ENCODE data around the gene OCA2.
"Not testable (repeated sequence)": the region's sequence is repeated elsewhere in the genome, so short reads cannot be mapped to it uniquely, and the experiment has no call there.

Gene OCA2

DNA sequence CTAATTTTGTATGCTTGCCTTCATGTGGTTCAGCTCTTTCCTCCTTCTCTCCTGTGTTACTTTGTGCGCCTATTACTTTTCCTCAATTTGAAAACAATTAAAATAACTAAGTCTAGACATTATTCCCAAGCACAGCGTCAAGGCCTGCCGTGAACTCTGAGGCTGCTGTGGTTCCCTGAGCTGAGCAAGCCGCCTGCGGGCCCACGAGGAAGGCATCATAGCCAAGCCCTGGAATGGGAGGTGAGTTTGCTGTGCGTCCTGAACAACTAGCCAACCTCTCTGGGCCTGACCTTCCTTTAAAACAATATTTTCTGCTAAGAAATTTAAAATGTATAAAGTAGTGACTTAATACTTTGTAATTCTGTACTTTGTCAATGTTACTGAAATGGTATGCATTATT is 327.2 kb downstream of the OCA2 start:
- no peak overlapping the region for H3K27ac ChIP-seq (ENCODE audit: low read depth, low read length)
- H3K4me3 ChIP-seq (ENCODE audit: low read depth in 1 of 2, low read length in 2 of 2) = no peak overlapping the region
- H3K27me3 ChIP-seq (ENCODE audit: control insufficient read depth in 1 of 2, insufficient read depth in 2 of 2, low read length in 2 of 2) = no peaks in the 10 kb centered on the region
- H3K9ac ChIP-seq (ENCODE audit: low read depth in 1 of 2, low read length in 2 of 2) = no peak overlapping the region
- H3K36me3 ChIP-seq (ENCODE audit: control insufficient read depth in 1 of 2, insufficient read depth in 2 of 2, low read length in 2 of 2) = no peaks in the 10 kb centered on the region
- peaks cover 11 to 25% of the 10 kb centered on the region in 2 donors for H3K9me3 ChIP-seq (ENCODE audit: control insufficient read depth in 1 of 2, low read length in 2 of 2)
- H3K4me1 ChIP-seq (ENCODE audit: control insufficient read depth in 1 of 2, insufficient read depth in 2 of 2, low read length in 2 of 2) = no peaks in the 10 kb centered on the region

DNA sequence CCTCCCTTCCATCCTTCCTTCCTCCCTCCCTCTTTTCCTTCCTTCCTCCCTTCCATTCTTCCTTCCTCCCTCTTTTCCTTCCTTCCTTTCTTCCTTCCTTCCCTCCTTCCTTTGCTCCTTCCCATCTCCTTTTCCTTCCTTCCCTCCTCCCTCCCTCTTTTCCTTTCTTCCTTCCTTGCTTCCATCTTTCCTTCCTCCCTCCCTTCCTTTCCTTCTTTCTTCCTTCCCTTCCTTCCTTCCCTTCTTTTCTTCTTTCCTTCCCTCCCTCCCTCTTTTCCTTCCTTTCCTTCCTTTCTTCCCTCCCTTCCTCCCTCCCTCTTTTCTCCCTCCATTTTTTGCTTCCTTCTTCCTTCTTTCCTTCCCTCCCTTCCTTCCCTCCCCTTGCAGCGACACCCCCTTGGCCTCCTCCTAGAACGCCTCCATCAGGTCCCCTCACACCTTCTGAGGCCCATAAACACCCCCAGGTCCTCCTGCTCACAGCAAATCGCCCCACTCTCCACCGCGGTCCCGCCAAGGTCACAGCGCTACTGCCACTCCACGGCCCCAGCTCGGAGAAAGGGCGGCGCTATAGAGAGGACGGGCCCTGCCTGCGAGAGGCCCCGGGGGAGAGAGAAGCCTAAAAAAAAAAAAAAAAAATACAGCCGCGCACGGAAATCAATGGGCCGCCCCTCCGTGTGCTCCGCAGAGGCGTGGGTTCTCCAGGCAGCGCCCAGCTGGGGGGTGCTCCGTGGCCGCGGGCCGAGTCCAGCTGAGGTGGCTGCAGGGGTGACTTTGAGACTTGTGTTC is 328.2 kb downstream of the OCA2 start:
- H3K4me3 ChIP-seq (ENCODE audit: low read depth in 1 of 2, low read length in 2 of 2) = no peak overlapping the region
- no peaks in the 10 kb centered on the region for H3K27me3 ChIP-seq (ENCODE audit: control insufficient read depth in 1 of 2, insufficient read depth in 2 of 2, low read length in 2 of 2)
- H3K36me3 ChIP-seq (ENCODE audit: control insufficient read depth in 1 of 2, insufficient read depth in 2 of 2, low read length in 2 of 2) = no peaks in the 10 kb centered on the region
- H3K27ac ChIP-seq (ENCODE audit: low read depth, low read length) = no peak overlapping the region
- H3K9ac ChIP-seq (ENCODE audit: low read depth in 1 of 2, low read length in 2 of 2) = no peak overlapping the region
- H3K4me1 ChIP-seq (ENCODE audit: control insufficient read depth in 1 of 2, insufficient read depth in 2 of 2, low read length in 2 of 2) = no peaks in the 10 kb centered on the region
- H3K9me3 ChIP-seq (ENCODE audit: control insufficient read depth in 1 of 2, low read length in 2 of 2) = peaks cover 18 to 25% of the 10 kb centered on the region in 2 donors

DNA sequence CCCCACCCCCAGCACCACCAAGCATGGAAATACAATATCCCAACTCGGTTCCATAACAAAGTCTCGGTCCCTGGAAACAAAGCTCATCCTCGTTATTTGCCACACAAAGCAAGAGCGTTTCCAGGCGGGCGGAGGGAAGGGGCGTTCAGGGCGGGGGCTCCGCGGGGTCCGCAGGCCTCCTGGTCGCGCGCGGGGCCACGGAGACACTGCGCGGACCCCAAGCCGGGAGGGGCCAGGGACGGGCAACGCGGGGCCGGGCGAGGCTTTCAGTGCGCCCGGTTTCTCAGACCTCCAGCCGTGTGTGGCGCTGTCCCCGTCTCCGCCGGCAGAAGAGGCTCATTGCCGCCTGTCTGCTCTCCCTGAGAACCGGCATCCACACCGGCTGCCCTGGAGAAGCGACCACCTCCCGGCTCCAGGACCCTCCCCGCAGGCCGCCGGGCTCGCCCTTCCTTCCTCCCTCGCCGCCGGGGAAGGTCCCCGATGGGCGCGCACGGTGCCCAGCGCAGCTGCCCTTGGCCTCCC is 329.0 kb downstream of the OCA2 start:
- H3K9me3 ChIP-seq (ENCODE audit: control insufficient read depth in 1 of 2, low read length in 2 of 2) = peaks cover 11 to 25% of the 10 kb centered on the region in 2 donors
- H3K4me1 ChIP-seq (ENCODE audit: control insufficient read depth in 1 of 2, insufficient read depth in 2 of 2, low read length in 2 of 2) = no peaks in the 10 kb centered on the region
- no peak overlapping the region for H3K27ac ChIP-seq (ENCODE audit: low read depth, low read length)
- no peak overlapping the region for H3K4me3 ChIP-seq (ENCODE audit: low read depth in 1 of 2, low read length in 2 of 2)
- H3K36me3 ChIP-seq (ENCODE audit: control insufficient read depth in 1 of 2, insufficient read depth in 2 of 2, low read length in 2 of 2) = no peaks in the 10 kb centered on the region
- H3K27me3 ChIP-seq (ENCODE audit: control insufficient read depth in 1 of 2, insufficient read depth in 2 of 2, low read length in 2 of 2) = no peaks in the 10 kb centered on the region
- no peak overlapping the region for H3K9ac ChIP-seq (ENCODE audit: low read depth in 1 of 2, low read length in 2 of 2)

DNA sequence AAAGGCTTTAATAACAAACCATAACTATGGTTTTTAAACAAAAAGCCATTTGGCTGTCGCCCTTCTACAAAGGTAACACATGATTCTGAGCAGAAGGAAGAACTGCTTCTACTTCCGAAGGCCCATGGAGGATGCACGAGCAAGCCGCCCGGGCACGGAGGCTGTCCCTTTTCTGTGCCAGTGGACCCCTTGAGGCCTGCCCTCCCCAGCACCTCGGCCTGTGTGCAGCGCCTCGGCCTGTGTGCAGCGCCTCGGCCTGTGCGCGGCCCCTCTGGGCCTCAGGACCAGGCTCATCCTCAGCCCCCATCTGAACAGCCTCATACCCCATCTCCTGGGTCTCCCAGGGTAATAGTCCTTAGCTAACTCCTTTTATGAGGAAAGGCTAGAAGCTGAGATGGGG is 329.5 kb downstream of the OCA2 start:
- Histone ChIP-seq H3K4me1 (ENCODE audit: control insufficient read depth in 1 of 2, insufficient read depth in 2 of 2, low read length in 2 of 2) (no peaks in the 10 kb centered on the region), H3K4me3 (ENCODE audit: low read depth in 1 of 2, low read length in 2 of 2) (no peak overlapping the region), H3K27ac (ENCODE audit: low read depth, low read length) (no peak overlapping the region), H3K9me3 (ENCODE audit: control insufficient read depth in 1 of 2, low read length in 2 of 2) (peaks cover 11 to 23% of the 10 kb centered on the region in 2 donors), H3K9ac (ENCODE audit: low read depth in 1 of 2, low read length in 2 of 2) (no peak overlapping the region), H3K36me3 (ENCODE audit: control insufficient read depth in 1 of 2, insufficient read depth in 2 of 2, low read length in 2 of 2) (no peaks in the 10 kb centered on the region), H3K27me3 (ENCODE audit: control insufficient read depth in 1 of 2, insufficient read depth in 2 of 2, low read length in 2 of 2) (no peaks in the 10 kb centered on the region)

DNA sequence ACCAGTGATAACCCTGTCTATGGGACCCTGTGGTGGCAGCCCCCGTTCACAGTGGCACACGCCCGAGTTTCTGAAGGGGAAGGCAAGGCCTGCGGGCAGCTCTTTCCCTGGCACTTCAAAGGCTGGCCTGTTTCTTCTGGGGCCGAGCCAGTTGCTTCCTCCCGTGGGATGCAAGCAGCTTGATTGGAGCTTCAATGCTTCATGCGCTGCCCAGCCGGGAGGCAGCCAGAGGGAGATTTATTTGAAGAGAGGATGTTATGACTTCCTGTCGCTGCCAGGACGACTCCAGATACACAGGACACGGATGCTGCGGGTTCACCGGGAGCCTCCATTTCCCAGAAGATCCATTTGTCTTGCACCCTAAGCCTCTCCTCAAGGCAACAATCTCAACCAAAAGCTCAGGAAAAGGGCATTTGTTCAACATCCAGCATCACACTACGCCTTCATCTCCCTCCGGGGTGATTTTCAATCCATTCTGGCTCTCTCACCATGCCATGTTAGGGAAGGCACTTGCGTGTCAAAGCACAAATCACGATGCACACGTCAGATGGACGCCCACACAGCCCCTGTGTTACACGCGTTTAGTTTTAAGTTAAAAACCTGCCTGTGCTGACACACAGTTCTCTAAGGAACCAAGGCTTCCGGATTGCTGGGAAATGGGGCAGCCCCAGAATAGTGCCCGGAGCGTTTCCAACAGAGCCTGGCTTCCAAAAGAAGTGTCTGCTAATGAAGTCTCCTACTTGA is 330.2 kb downstream of the OCA2 start:
- H3K36me3 ChIP-seq (ENCODE audit: control insufficient read depth in 1 of 2, insufficient read depth in 2 of 2, low read length in 2 of 2) = no peaks in the 10 kb centered on the region
- H3K9ac ChIP-seq (ENCODE audit: low read depth in 1 of 2, low read length in 2 of 2) = no peak overlapping the region
- H3K4me3 ChIP-seq (ENCODE audit: low read depth in 1 of 2, low read length in 2 of 2) = no peak overlapping the region
- no peaks in the 10 kb centered on the region for H3K27me3 ChIP-seq (ENCODE audit: control insufficient read depth in 1 of 2, insufficient read depth in 2 of 2, low read length in 2 of 2)
- H3K27ac ChIP-seq (ENCODE audit: low read depth, low read length) = no peak overlapping the region
- H3K9me3 ChIP-seq (ENCODE audit: control insufficient read depth in 1 of 2, low read length in 2 of 2) = peaks cover 11 to 19% of the 10 kb centered on the region in 2 donors
- H3K4me1 ChIP-seq (ENCODE audit: control insufficient read depth in 1 of 2, insufficient read depth in 2 of 2, low read length in 2 of 2) = no peaks in the 10 kb centered on the region

DNA sequence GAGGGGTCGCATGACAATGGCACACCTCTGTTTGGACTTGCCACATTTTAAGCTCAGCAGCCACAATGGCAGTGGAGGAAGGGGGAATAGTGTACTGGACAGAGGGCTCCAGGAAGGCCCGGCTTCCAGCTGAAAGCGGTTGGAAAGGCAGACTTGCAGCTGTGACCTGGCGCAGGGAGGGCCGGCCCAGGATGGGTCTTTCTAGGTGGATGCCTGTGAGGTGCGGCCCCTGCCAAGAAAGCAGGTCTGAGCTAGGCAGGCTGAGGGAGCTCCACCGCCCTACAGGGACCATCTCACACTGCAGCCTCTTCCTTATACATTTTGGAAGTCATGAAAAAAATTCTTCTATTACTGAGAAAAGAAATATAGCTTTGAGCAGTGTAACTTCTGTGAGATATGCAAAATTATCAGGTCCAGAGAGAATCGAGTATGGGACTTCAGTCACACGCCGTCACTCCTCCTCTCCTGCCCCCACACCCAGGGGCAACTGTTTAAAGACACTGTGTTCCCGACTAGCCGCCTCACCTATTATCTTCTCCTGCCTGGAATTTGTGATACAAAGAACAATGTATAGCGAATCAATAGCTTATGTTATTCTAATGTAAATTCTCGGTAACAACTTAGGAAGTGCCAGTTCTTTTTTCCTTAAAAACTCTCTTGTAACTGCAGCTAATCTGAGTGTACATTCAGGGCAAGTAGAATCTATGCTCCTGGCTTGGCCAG is 331.0 kb downstream of the OCA2 start:
- Histone ChIP-seq H3K4me1 (ENCODE audit: control insufficient read depth in 1 of 2, insufficient read depth in 2 of 2, low read length in 2 of 2) (no peaks in the 10 kb centered on the region), H3K9me3 (ENCODE audit: control insufficient read depth in 1 of 2, low read length in 2 of 2) (peaks cover 11 to 22% of the 10 kb centered on the region in 2 donors), H3K9ac (ENCODE audit: low read depth in 1 of 2, low read length in 2 of 2) (no peak overlapping the region), H3K36me3 (ENCODE audit: control insufficient read depth in 1 of 2, insufficient read depth in 2 of 2, low read length in 2 of 2) (no peaks in the 10 kb centered on the region), H3K27ac (ENCODE audit: low read depth, low read length) (no peak overlapping the region), H3K27me3 (ENCODE audit: control insufficient read depth in 1 of 2, insufficient read depth in 2 of 2, low read length in 2 of 2) (no peaks in the 10 kb centered on the region), H3K4me3 (ENCODE audit: low read depth in 1 of 2, low read length in 2 of 2) (no peak overlapping the region)

DNA sequence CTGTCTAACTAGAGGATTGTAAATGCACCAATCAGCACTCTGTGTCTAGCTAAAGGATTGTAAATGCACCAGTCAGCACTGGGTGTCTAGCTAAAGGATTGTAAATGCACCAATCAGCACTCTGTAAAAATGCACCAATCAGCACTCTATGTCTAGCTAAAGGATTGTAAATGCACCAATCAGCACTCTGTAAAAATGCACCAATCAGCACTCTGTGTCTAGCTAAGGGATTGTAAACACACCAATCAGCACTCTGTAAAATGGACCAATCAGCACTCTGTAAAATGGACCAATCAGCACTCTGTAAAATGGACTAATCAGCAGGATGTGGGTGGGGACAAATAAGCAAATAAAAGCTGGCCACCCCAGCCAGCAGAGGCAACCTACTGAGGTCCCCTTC is 331.7 kb downstream of the OCA2 start:
- H3K36me3 ChIP-seq (ENCODE audit: control insufficient read depth in 1 of 2, insufficient read depth in 2 of 2, low read length in 2 of 2); H3K4me3 ChIP-seq (ENCODE audit: low read depth in 1 of 2, low read length in 2 of 2); H3K27ac ChIP-seq (ENCODE audit: low read depth, low read length); H3K4me1 ChIP-seq (ENCODE audit: control insufficient read depth in 1 of 2, insufficient read depth in 2 of 2, low read length in 2 of 2); H3K27me3 ChIP-seq (ENCODE audit: control insufficient read depth in 1 of 2, insufficient read depth in 2 of 2, low read length in 2 of 2); H3K9ac ChIP-seq (ENCODE audit: low read depth in 1 of 2, low read length in 2 of 2): not testable (repeated sequence)
- peaks cover 15 to 22% of the 10 kb centered on the region in 2 donors for H3K9me3 ChIP-seq (ENCODE audit: control insufficient read depth in 1 of 2, low read length in 2 of 2)

DNA sequence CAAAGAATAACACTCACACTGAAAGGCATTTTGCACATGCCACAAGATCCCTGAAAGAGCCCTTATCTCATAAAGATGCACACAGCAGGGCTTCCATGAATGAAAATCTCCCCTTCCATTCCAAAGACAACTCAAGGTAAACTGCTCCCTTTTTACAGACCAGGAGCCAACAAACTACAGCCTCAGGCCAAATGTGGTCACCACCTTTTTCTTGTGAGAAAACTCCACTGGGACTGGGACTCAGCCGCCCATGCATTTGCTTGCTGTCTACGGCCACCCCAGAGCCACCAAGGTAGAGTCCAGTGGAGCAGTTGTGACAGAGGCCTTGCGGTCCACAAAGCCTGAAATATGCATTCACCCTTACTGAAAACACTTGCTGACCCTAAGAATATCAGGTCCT is 334.8 kb downstream of the OCA2 start:
- no peak overlapping the region for H3K4me3 ChIP-seq (ENCODE audit: low read depth in 1 of 2, low read length in 2 of 2)
- no peaks in the 10 kb centered on the region for H3K27me3 ChIP-seq (ENCODE audit: control insufficient read depth in 1 of 2, insufficient read depth in 2 of 2, low read length in 2 of 2)
- no peaks in the 10 kb centered on the region for H3K36me3 ChIP-seq (ENCODE audit: control insufficient read depth in 1 of 2, insufficient read depth in 2 of 2, low read length in 2 of 2)
- H3K4me1 ChIP-seq (ENCODE audit: control insufficient read depth in 1 of 2, insufficient read depth in 2 of 2, low read length in 2 of 2) = no peaks in the 10 kb centered on the region
- H3K9me3 ChIP-seq (ENCODE audit: control insufficient read depth in 1 of 2, low read length in 2 of 2) = peaks cover 18 to 22% of the 10 kb centered on the region in 2 donors
- no peak overlapping the region for H3K9ac ChIP-seq (ENCODE audit: low read depth in 1 of 2, low read length in 2 of 2)
- no peak overlapping the region for H3K27ac ChIP-seq (ENCODE audit: low read depth, low read length)

DNA sequence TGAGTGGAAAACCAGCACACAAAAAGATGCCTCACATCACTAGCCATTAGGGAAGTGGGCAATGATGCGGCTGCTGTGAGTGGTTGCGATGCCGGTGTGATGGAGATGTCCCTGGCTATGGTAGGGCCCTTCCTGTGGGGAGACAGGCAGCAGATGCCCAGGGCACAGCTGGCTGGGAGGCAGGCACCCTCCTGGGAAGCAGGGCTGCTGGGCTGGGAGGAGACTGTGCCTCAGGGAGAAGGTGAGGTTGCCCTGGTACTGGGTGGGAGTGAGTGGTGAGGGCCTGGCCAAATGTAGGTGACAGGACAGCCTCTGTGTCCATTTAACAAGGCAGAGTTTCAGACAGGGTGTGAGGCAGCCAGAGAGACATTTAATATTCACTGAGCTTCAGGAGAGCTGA is 335.6 kb downstream of the OCA2 start:
- peaks cover 18 to 22% of the 10 kb centered on the region in 2 donors for H3K9me3 ChIP-seq (ENCODE audit: control insufficient read depth in 1 of 2, low read length in 2 of 2)
- H3K36me3 ChIP-seq (ENCODE audit: control insufficient read depth in 1 of 2, insufficient read depth in 2 of 2, low read length in 2 of 2) = no peaks in the 10 kb centered on the region
- H3K27me3 ChIP-seq (ENCODE audit: control insufficient read depth in 1 of 2, insufficient read depth in 2 of 2, low read length in 2 of 2) = no peaks in the 10 kb centered on the region
- H3K9ac ChIP-seq (ENCODE audit: low read depth in 1 of 2, low read length in 2 of 2) = no peak overlapping the region
- no peak overlapping the region for H3K4me3 ChIP-seq (ENCODE audit: low read depth in 1 of 2, low read length in 2 of 2)
- H3K27ac ChIP-seq (ENCODE audit: low read depth, low read length) = no peak overlapping the region
- H3K4me1 ChIP-seq (ENCODE audit: control insufficient read depth in 1 of 2, insufficient read depth in 2 of 2, low read length in 2 of 2) = no peaks in the 10 kb centered on the region

DNA sequence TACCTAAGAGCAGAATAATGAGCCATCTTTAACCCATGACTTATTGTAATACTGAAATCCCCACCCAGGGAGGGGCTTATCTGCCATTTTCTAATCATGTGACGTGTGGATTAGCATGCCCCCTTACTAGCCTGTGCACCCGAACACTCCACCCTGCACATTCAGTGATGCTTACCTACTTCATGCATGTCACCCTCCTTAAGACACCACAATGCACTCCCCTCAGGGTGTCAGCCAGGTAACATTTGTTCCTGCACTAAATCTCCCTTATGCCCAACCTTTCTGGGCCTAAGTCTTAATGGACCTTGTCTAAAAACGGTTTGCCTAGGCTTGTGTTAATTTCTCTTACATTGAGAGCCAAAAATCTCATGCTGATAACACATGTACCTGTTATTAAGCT is 336.6 kb downstream of the OCA2 start:
- H3K4me1 ChIP-seq (ENCODE audit: control insufficient read depth in 1 of 2, insufficient read depth in 2 of 2, low read length in 2 of 2) = no peaks in the 10 kb centered on the region
- no peak overlapping the region for H3K27ac ChIP-seq (ENCODE audit: low read depth, low read length)
- no peaks in the 10 kb centered on the region for H3K36me3 ChIP-seq (ENCODE audit: control insufficient read depth in 1 of 2, insufficient read depth in 2 of 2, low read length in 2 of 2)
- H3K9ac ChIP-seq (ENCODE audit: low read depth in 1 of 2, low read length in 2 of 2) = no peak overlapping the region
- H3K9me3 ChIP-seq (ENCODE audit: control insufficient read depth in 1 of 2, low read length in 2 of 2) = peaks cover 18 to 22% of the 10 kb centered on the region in 2 donors
- H3K27me3 ChIP-seq (ENCODE audit: control insufficient read depth in 1 of 2, insufficient read depth in 2 of 2, low read length in 2 of 2) = no peaks in the 10 kb centered on the region
- no peak overlapping the region for H3K4me3 ChIP-seq (ENCODE audit: low read depth in 1 of 2, low read length in 2 of 2)

All from duodenal mucosa (tissue), 2 donors.